HEK293 (cell line): Measurements from ENCODE around the gene STARD10.
A peak's percentile ranks its signal among the peaks of the same experiment; 100 is the strongest.

Experiments used
- CTCF ChIA-PET: fragments of 350-600 bp; formaldehyde crosslinking; extraction: SDS; loops from one replicate; lab custom pipeline; 2021; ENCODE audit warnings: antibody characterized with exemption; lab: Yijun Ruan, JAX
- POLR2A ChIA-PET: fragments of 300-600 bp; formaldehyde crosslinking; extraction: SDS; loops from one replicate; lab custom pipeline; 2020; ENCODE audit warnings: antibody characterized with exemption, inconsistent platforms; lab: Yijun Ruan, JAX
- H3K27ac ChIP-seq: fragments of 200-500 bp; sonication (Bioruptor generic); 2 replicates; pipeline ENCODE4 v1.5.1; 2014; ENCODE audit warnings: low read depth, low read length, control low read depth, inconsistent platforms; ENCODE audit errors: extremely low read depth
- H3K36me3 ChIP-seq, 2 experiments: fragments of 200-500 bp in 1 of 2; sonication (Bioruptor generic) in 1 of 2; 1 replicate in 1 of 2; 2 replicates in 1 of 2; pipeline ENCODE4 v1.5.1; 2014 to 2017; ENCODE audit warnings: inconsistent platforms in 2 of 2, low read length in 2 of 2; ENCODE audit not compliant: control insufficient read depth in 2 of 2, insufficient read depth in 1 of 2
- H3K4me1 ChIP-seq: fragments of 200-500 bp; sonication (Bioruptor generic); 2 replicates; pipeline ENCODE4 v1.5.1; 2014; ENCODE audit warnings: mild to moderate bottlenecking, low read length, inconsistent platforms; ENCODE audit not compliant: control insufficient read depth, insufficient read depth
- H3K4me3 ChIP-seq: 2 replicates; pipeline ENCODE4 v1.5.1; 2011; ENCODE audit warnings: low read depth, mild to moderate bottlenecking, control low read depth, low read length, moderate library complexity
- H3K9me3 ChIP-seq: fragments of 200-500 bp; sonication (Bioruptor generic); 2 replicates; pipeline ENCODE4 v1.5.1; 2014; ENCODE audit warnings: low read depth, low read length, inconsistent platforms; ENCODE audit not compliant: control insufficient read depth, insufficient read depth
- GLIS1 ChIP-seq: fragments of 450-650 bp; formaldehyde crosslinking; IDR thresholded peaks from 2 replicates; pipeline ENCODE4 v1.5.1; 2016; ENCODE audit warnings: missing biosample characterization, missing genetic modification characterization
- GLIS2 ChIP-seq: fragments of 450-650 bp; formaldehyde crosslinking; IDR thresholded peaks from 2 replicates; pipeline ENCODE4 v1.5.1; 2016; ENCODE audit warnings: missing biosample characterization, missing genetic modification characterization
- PRDM1 ChIP-seq: fragments of 450-650 bp; formaldehyde crosslinking; IDR thresholded peaks from 2 replicates; pipeline ENCODE4; 2016; ENCODE audit warnings: missing biosample characterization, missing genetic modification characterization
- SP2 ChIP-seq: fragments of 450-650 bp; formaldehyde crosslinking; IDR thresholded peaks from 2 replicates; pipeline ENCODE4 v1.5.1; 2016; ENCODE audit warnings: missing biosample characterization, missing genetic modification characterization
- ZBTB8A ChIP-seq: fragments of 450-650 bp; formaldehyde crosslinking; IDR thresholded peaks from 2 replicates; pipeline ENCODE4 v1.5.1; 2016; ENCODE audit warnings: missing biosample characterization, missing genetic modification characterization
- ZFHX2 ChIP-seq: fragments of 450-650 bp; formaldehyde crosslinking; conservative IDR thresholded peaks from 2 replicates; pipeline ENCODE4 v1.5.1; 2016; ENCODE audit warnings: missing biosample characterization, missing genetic modification characterization
- ZFP37 ChIP-seq: fragments of 450-650 bp; formaldehyde crosslinking; IDR thresholded peaks from 2 replicates; pipeline ENCODE4 v1.5.1; 2016; ENCODE audit warnings: missing biosample characterization, missing genetic modification characterization
- ZNF138 ChIP-seq: fragments of 450-650 bp; formaldehyde crosslinking; IDR thresholded peaks from 2 replicates; pipeline ENCODE4 v1.5.1; 2016; ENCODE audit warnings: missing biosample characterization, missing genetic modification characterization, borderline replicate concordance
- ZNF16 ChIP-seq: fragments of 450-650 bp; formaldehyde crosslinking; IDR thresholded peaks from 2 replicates; pipeline ENCODE4 v1.5.1; 2016; ENCODE audit warnings: low read depth, missing biosample characterization, missing genetic modification characterization
- ZNF24 ChIP-seq: fragments of 450-650 bp; formaldehyde crosslinking; IDR thresholded peaks from 2 replicates; pipeline ENCODE4 v1.5.1; 2016; ENCODE audit warnings: missing biosample characterization, missing genetic modification characterization
- ZNF248 ChIP-seq: fragments of 450-650 bp; formaldehyde crosslinking; IDR thresholded peaks from 2 replicates; pipeline ENCODE4 v1.5.1; 2017; ENCODE audit warnings: missing biosample characterization, missing genetic modification characterization
- ZNF311 ChIP-seq: fragments of 450-650 bp; formaldehyde crosslinking; IDR thresholded peaks from 2 replicates; pipeline ENCODE4 v1.5.1; 2017; ENCODE audit warnings: missing biosample characterization, missing genetic modification characterization, borderline replicate concordance
- ZNF324 ChIP-seq: fragments of 450-650 bp; formaldehyde crosslinking; IDR thresholded peaks from 2 replicates; pipeline ENCODE4 v1.5.1; 2016; ENCODE audit warnings: missing biosample characterization, missing genetic modification characterization
- ZNF501 ChIP-seq: fragments of 450-650 bp; formaldehyde crosslinking; IDR thresholded peaks from 2 replicates; pipeline ENCODE4 v1.5.1; 2016; ENCODE audit warnings: missing biosample characterization, missing genetic modification characterization
- ZNF600 ChIP-seq: fragments of 450-650 bp; formaldehyde crosslinking; IDR thresholded peaks from 2 replicates; pipeline ENCODE4 v1.5.1; 2016; ENCODE audit warnings: missing biosample characterization, missing genetic modification characterization
- ZNF785 ChIP-seq: fragments of 450-650 bp; formaldehyde crosslinking; IDR thresholded peaks from 2 replicates; pipeline ENCODE4 v1.5.1; 2016; ENCODE audit warnings: missing biosample characterization, missing genetic modification characterization
- TF ChIP-seq, protein P1 (sequence below): fragments of 450-650 bp; formaldehyde crosslinking; IDR thresholded peaks from 2 replicates; pipeline ENCODE4 v1.5.1; 2016; ENCODE audit warnings: missing biosample characterization, missing genetic modification characterization
- TF ChIP-seq, protein P2 (sequence below): fragments of 450-650 bp; formaldehyde crosslinking; IDR thresholded peaks from 2 replicates; pipeline ENCODE4 v1.5.1; 2016; ENCODE audit warnings: missing biosample characterization, missing genetic modification characterization, low read depth
- TF ChIP-seq, protein P3 (sequence below): fragments of 450-650 bp; formaldehyde crosslinking; IDR thresholded peaks from 2 replicates; pipeline ENCODE4 v1.5.1; 2017; ENCODE audit warnings: missing biosample characterization, missing genetic modification characterization
- TF ChIP-seq, protein P4 (sequence below): fragments of 450-650 bp; formaldehyde crosslinking; IDR thresholded peaks from 2 replicates; pipeline ENCODE4 v1.5.1; 2017; ENCODE audit warnings: missing biosample characterization, missing genetic modification characterization
- TF ChIP-seq, protein P5 (sequence below): fragments of 450-650 bp; IDR thresholded peaks from 2 replicates; pipeline ENCODE4 v1.5.1; 2018; ENCODE audit warnings: missing biosample characterization, missing genetic modification characterization

STARD10 gene

DNA sequence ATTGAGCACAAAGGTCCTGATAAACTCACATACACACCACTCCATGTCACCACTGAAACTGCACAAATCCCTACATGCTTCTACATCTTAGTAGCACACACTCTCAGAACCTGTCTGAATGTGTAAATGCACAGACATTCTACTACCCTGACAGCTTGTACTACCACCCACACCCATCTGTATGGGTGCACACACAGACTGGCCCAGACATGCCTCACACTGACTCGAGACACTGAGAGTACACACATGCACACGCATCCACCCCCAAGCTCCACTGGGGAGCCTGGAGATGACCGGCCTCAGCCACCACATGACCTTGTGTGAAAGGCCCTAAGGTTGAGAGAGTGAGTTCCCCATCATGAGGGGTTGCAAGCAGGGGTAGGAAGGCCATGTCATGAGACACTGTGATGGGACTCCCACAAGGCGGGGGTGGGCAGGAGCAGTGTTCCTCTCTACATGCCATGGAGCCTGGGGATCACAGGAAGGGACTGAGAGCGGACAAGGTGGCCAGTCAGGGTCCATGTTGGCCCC, 69.8 kb downstream of the STARD10 start:
- CTCF ChIA-PET: interaction anchor here (1.1 to 5.9 kb wide), 7 partner anchors 11 to 123 kb away, joined by 5 to 57 read pairs (median 14); partner anchors contain the start of genes ATG16L2 and STARD10
- Histone ChIP-seq H3K4me3 (no peak overlapping the region), H3K27ac (no peak overlapping the region), H3K36me3 (peaks cover 0 to 26% of the 10 kb centered on the region in 2 experiments; a peak in 1 of 3 replicates), H3K4me1 (peaks cover 5% of the 10 kb centered on the region; the same call in 1 of the 2 replicates), H3K9me3 (no peaks in the 10 kb centered on the region)
- POLR2A ChIA-PET: no interaction called here
- TF ChIP-seq ZNF16 (no peak), ZFHX2 (tag by site-specific recombination) (peak; percentile 43)

DNA sequence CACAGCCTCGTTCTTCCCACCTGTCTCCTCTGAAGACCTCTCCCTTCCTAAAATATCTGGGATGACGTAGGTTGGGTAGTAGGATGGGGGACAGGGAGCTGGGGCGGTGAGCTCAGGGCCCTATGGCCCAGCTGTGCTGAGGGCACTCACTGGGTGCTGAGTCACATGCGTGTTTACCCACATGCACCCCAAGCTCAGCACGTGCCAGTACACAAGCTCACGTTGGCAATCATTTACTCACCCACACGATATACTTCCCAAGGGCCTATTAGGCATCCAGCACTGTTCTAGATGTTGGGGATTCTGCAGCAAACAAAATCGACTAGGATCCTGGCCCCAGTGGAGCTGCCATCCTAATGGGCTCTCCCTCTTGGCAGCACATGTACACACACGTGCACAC, 70.3 kb downstream of the STARD10 start:
- CTCF ChIA-PET: interaction anchor here (1.1 to 5.9 kb wide), 5 partner anchors 12 to 454 kb away, joined by 5 to 57 read pairs (median 14); partner anchors contain the start of gene STARD10
- POLR2A ChIA-PET: no interaction called here

DNA sequence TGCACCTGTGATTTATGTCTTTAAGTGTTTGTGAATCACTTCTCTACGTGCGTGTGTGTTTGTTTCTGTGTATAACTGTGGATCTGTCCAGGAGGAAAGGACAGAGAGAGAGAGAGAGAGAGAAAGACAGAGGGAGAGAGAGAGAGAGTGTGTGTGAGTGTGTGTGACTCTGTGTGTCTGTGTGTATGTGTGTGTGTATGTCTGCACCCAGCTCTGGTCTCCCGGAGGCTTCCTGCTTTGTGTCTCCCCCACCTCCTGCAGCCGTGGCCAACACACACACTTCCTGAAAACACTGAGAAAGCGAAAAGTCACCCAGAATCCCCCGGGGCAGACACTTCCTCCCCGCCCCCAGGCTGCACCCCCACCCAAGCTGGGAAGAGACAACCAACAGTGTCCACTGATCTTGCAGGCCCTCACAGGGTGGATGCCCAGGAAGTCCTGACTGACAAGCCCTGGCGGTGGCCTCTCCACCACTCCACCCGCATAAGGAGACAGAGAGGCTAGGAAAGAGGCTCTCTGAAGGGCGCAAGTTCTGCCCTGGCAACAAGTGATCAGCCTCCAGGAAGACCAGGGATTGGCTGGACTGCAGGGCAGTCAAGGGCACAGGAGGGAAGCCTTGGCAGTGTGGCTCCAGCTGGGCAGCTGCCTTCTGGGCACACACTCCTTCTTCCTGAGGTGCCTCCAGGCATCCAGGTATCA, 71.6 kb downstream of the STARD10 start:
- H3K9me3 ChIP-seq: no peaks in the 10 kb centered on the region
- H3K4me1 ChIP-seq: peaks cover 5% of the 10 kb centered on the region; the same call in 1 of the 2 replicates
- peak overlapping the region; percentile 78 for H3K27ac ChIP-seq
- peaks cover 0 to 44% of the 10 kb centered on the region in 2 experiments; a peak in 1 of 3 replicates for H3K36me3 ChIP-seq
- CTCF ChIA-PET: interaction anchor here (0.6 to 5.9 kb wide), 5 partner anchors 71 to 514 kb away, joined by 3 to 57 read pairs (median 7); partner anchors contain the start of gene STARD10
- H3K4me3 ChIP-seq: peak overlapping the region; percentile 62
- POLR2A ChIA-PET: interaction anchor here (0.6 to 1.8 kb wide), 9 partner anchors 16 to 585 kb away, joined by 3 to 6 read pairs (median 4); partner anchors contain the start of gene STARD10
- TF ChIP-seq PRDM1 (peak; percentile 61), ZNF785 (tag by site-specific recombination) (no peak), ZBTB8A (no peak; the same call in 1 of the 2 replicates), ZNF248 (tag by site-specific recombination) (no peak), SP2 (tag by site-specific recombination) (peak; percentile 40), ZNF600 (tag by site-specific recombination) (peak; percentile 23; the same call in 1 of the 2 replicates), GLIS1 (tag by site-specific recombination) (peak; percentile 50), ZNF24 (no peak), GLIS2 (tag by site-specific recombination) (peak; percentile 42), ZFP37 (0 out of 2 replicates have a peak, but pooled peaks have one; percentile 65), ZNF311 (tag by site-specific recombination) (no peak), ZNF324 (tag by site-specific recombination) (0 out of 2 replicates have a peak, but pooled peaks have one; percentile 35), ZNF501 (0 out of 2 replicates have a peak, but pooled peaks have one; percentile 66)
- TF ChIP-seq, protein P1, sequence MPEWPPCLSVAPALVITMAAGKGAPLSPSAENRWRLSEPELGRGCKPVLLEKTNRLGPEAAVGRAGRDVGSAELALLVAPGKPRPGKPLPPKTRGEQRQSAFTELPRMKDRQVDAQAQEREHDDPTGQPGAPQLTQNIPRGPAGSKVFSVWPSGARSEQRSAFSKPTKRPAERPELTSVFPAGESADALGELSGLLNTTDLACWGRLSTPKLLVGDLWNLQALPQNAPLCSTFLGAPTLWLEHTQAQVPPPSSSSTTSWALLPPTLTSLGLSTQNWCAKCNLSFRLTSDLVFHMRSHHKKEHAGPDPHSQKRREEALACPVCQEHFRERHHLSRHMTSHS: no peak
- TF ChIP-seq, protein P2, sequence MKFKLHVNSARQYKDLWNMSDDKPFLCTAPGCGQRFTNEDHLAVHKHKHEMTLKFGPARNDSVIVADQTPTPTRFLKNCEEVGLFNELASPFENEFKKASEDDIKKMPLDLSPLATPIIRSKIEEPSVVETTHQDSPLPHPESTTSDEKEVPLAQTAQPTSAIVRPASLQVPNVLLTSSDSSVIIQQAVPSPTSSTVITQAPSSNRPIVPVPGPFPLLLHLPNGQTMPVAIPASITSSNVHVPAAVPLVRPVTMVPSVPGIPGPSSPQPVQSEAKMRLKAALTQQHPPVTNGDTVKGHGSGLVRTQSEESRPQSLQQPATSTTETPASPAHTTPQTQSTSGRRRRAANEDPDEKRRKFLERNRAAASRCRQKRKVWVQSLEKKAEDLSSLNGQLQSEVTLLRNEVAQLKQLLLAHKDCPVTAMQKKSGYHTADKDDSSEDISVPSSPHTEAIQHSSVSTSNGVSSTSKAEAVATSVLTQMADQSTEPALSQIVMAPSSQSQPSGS (tag by site-specific recombination): no peak
- TF ChIP-seq, protein P3, sequence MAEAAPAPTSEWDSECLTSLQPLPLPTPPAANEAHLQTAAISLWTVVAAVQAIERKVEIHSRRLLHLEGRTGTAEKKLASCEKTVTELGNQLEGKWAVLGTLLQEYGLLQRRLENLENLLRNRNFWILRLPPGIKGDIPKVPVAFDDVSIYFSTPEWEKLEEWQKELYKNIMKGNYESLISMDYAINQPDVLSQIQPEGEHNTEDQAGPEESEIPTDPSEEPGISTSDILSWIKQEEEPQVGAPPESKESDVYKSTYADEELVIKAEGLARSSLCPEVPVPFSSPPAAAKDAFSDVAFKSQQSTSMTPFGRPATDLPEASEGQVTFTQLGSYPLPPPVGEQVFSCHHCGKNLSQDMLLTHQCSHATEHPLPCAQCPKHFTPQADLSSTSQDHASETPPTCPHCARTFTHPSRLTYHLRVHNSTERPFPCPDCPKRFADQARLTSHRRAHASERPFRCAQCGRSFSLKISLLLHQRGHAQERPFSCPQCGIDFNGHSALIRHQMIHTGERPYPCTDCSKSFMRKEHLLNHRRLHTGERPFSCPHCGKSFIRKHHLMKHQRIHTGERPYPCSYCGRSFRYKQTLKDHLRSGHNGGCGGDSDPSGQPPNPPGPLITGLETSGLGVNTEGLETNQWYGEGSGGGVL (tag by site-specific recombination): peak; percentile 76
- TF ChIP-seq, protein P4, sequence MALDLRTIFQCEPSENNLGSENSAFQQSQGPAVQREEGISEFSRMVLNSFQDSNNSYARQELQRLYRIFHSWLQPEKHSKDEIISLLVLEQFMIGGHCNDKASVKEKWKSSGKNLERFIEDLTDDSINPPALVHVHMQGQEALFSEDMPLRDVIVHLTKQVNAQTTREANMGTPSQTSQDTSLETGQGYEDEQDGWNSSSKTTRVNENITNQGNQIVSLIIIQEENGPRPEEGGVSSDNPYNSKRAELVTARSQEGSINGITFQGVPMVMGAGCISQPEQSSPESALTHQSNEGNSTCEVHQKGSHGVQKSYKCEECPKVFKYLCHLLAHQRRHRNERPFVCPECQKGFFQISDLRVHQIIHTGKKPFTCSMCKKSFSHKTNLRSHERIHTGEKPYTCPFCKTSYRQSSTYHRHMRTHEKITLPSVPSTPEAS (tag by site-specific recombination): peak; percentile 88

More for the DNA sequence above, 70.3 kb downstream of the STARD10 start:
- H3K27ac ChIP-seq: no peak overlapping the region
- TF ChIP-seq, protein P5, sequence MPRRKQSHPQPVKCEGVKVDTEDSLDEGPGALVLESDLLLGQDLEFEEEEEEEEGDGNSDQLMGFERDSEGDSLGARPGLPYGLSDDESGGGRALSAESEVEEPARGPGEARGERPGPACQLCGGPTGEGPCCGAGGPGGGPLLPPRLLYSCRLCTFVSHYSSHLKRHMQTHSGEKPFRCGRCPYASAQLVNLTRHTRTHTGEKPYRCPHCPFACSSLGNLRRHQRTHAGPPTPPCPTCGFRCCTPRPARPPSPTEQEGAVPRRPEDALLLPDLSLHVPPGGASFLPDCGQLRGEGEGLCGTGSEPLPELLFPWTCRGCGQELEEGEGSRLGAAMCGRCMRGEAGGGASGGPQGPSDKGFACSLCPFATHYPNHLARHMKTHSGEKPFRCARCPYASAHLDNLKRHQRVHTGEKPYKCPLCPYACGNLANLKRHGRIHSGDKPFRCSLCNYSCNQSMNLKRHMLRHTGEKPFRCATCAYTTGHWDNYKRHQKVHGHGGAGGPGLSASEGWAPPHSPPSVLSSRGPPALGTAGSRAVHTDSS (tag by site-specific recombination): no peak
- no peak for TF ChIP-seq ZNF138
- no peak overlapping the region for H3K4me3 ChIP-seq
- peaks cover 0 to 31% of the 10 kb centered on the region in 2 experiments; a peak in 1 of 3 replicates for H3K36me3 ChIP-seq
- no peaks in the 10 kb centered on the region for H3K9me3 ChIP-seq
- peaks cover 5% of the 10 kb centered on the region; the same call in 1 of the 2 replicates for H3K4me1 ChIP-seq
